Pancreas (tissue), 10 donors: Measurements from ENCODE around the gene MPZL3. TPM values are rescaled to one million over a fixed set of nuclear protein-coding genes. Genes with fewer than 3 reads are reported as not detected.

ENCODE experiments used
- ATAC-seq, 4 donors: fragments of 200-7000 bp; cut with Tn5 transposase; one replicate each; pipeline versions ENCODE4 v1.8.0 to v1.9.1; 2020; ENCODE audit warnings: mild to moderate bottlenecking in 4 of 4, moderate library complexity in 4 of 4
- DNase-seq, 6 donors: peaks; one replicate each; pipeline ENCODE4 v3.0.0-alpha.2; 2020
- FAIRE-seq: peaks from 2 replicates; lab custom pipeline; 2012; peaks lifted over from hg19 to GRCh38; lab: Jason Lieb, UNC
- H3K27ac ChIP-seq, 4 donors: fragments of 200-600 bp; sonication (generic); 1 replicate in 3 of 4; 2 replicates in 1 of 4; pipeline versions ENCODE4 v1.5.0 to v1.8.0; 2020
- H3K27me3 ChIP-seq, 4 donors: fragments of 200-600 bp; one replicate each; pipeline ENCODE4 v1.8.0; 2021
- H3K36me3 ChIP-seq, 3 donors: fragments of 200-600 bp; sonication (generic) in 1 of 3; one replicate each; pipeline versions ENCODE4 v1.5.0 to v1.8.0; 2020 to 2021
- H3K4me1 ChIP-seq, 3 donors: fragments of 200-600 bp; one replicate each; pipeline ENCODE4 v1.8.0; 2021
- H3K4me3 ChIP-seq, 4 donors: fragments of 200-600 bp; sonication (generic) in 2 of 4; one replicate each; pipeline versions ENCODE4 v1.5.0 to v1.8.0; 2020 to 2021
- H3K9me3 ChIP-seq, 4 donors: fragments of 200-600 bp; one replicate each; pipeline ENCODE4 v1.8.0; 2021
- WGBS, 2 donors: extraction: QIAGEN DNeasy Blood & Tissue Kit; methylation state at CpG; one replicate each; pipeline ENCODE4 v1.1.7; 2013; 5-methylcytosine and 5-hydroxymethylcytosine counted together
- intact Hi-C, 3 donors: fragments of 100-400 bp; cut with DNase I; formaldehyde crosslinking; loops; one replicate each; pipeline versions ENCODE4 v1.11.1 to v1.14.2; 2022
- polyA plus RNA-seq, 2 donors: library from polyadenylated mRNA; stranded (reverse); fragments of 200-250 nt; gene quantifications; one replicate each; pipeline ENCODE4 v1.2.3, GENCODE V29; 2013
- total RNA-seq, 6 donors: library from RNA; stranded (reverse); fragmentation: NEBNext Ultra II Directional in 4 of 6; extraction: Animal tissue kit (Norgen Biotek cat#: 25700) in 4 of 6; gene quantifications; one replicate each; pipeline versions ENCODE4 v1.2.1 to v1.2.4, GENCODE V29; 2021 to 2023
- TF ChIP-seq, protein P1 (sequence below), 4 donors: fragments of 200-600 bp; sonication (generic) in 3 of 4; IDR thresholded peaks; one replicate each; pipeline versions ENCODE4 v1.5.0 to v1.8.0; 2021; ENCODE audit warnings: antibody characterized with exemption in 4 of 4
- donor health status: healthy with polysubstance abuse.
- donor health status: DM: no; HTN: no; CAD: no; lungs with moderate emphysema.
- donor health status: DM: no; HTN: no; CAD: no.
- donor health status: control.
- donor health status: control.
- donor health status: Bipolar disorder and iron deficiency.
- donor health status: DM: yes; HTN: yes; CAD: no.
- donor health status: DM: no; HTN: no; CAD: no.
- donor health status: DM: no; HTN: no; CAD: no.
- donor health status: DM: yes; HTN: yes; CAD: no.

MPZL3 gene
- total and polyA plus RNA-seq, 8 donors: 3.8 to 8.0 (median 5.2) TPM

DNA sequence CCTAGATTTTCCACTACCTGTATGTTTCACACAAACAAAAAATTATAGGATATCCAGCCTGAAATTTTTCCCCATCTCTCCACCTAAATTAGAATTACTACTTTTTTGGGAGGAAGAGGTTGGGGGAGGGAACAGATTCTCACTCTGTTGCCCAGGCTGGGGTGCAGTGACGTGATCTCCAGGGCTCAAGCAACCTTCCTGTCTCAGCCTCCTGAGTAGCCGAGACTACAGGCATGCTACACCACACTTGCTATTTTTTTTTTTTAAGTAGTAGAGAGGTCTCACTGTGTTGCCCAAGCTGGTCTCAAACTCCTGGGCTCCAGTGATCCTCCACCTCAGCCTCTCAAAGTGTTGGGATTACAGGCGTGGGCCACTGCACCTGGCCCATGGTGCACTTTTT lies 36.9 kb downstream of the MPZL3 start:
- DNase-seq (no peak), ATAC-seq (peak in 1 of 4 donors; percentile 31), FAIRE-seq (no peak)
- H3K4me3 ChIP-seq: no peak overlapping the region
- H3K4me1 ChIP-seq: no peaks in the 10 kb centered on the region
- no peaks in the 10 kb centered on the region for H3K27me3 ChIP-seq
- TF ChIP-seq, protein P1, sequence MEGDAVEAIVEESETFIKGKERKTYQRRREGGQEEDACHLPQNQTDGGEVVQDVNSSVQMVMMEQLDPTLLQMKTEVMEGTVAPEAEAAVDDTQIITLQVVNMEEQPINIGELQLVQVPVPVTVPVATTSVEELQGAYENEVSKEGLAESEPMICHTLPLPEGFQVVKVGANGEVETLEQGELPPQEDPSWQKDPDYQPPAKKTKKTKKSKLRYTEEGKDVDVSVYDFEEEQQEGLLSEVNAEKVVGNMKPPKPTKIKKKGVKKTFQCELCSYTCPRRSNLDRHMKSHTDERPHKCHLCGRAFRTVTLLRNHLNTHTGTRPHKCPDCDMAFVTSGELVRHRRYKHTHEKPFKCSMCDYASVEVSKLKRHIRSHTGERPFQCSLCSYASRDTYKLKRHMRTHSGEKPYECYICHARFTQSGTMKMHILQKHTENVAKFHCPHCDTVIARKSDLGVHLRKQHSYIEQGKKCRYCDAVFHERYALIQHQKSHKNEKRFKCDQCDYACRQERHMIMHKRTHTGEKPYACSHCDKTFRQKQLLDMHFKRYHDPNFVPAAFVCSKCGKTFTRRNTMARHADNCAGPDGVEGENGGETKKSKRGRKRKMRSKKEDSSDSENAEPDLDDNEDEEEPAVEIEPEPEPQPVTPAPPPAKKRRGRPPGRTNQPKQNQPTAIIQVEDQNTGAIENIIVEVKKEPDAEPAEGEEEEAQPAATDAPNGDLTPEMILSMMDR (IDR thresholded peaks at IDR 0.05): no peak
- 79 to 89% methylated on average over 3 of the region's 3 CpGs for WGBS, 2 donors
- H3K27ac ChIP-seq: no peak overlapping the region
- intact Hi-C loops: no loop called here
- no peaks in the 10 kb centered on the region for H3K9me3 ChIP-seq
- no peaks in the 10 kb centered on the region for H3K36me3 ChIP-seq

DNA sequence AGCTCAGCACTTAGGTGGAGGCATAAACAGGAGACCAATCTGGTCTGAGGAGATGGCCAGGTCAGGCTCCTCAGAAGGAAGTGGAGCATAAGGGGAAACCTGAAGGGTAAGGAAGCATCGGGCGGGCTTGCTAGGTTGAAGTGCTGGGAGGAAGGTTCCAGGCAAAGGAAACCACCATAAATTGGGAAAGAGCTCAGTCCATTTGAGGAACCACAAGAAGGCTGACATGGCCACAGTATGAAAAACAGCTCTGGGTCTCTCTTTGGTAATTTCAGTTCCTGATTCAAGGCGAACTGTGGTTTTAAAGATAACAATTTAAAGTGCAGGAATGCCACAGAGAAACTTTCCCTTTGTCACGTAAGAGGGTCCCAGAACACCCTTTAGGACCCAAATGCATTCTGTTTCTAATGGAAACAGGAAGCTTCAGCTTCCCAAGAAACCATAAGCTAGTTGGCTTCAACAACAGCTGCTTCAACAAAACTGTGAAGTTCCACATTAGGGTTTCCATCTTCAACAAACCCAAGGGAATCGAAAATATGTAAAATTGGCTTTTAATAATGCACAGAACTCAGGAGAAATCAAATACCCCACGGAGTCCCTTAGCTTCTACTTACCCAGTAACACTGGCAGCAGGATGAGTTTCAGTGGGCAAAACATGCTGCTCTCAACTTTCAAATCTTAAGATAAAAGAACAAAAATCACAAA lies 37.8 kb downstream of the MPZL3 start:
- intact Hi-C loops: no loop called here
- Histone ChIP-seq H3K9me3 (no peaks in the 10 kb centered on the region), H3K36me3 (no peaks in the 10 kb centered on the region), H3K27me3 (no peaks in the 10 kb centered on the region), H3K4me1 (no peaks in the 10 kb centered on the region), H3K27ac (no peak overlapping the region), H3K4me3 (no peak overlapping the region)
- peak in 2 of 4 donors; percentile 67 to 68 for ATAC-seq
- WGBS, 2 donors: 71 to 79% methylated on average over 6 of the region's 6 CpGs
- no peak for FAIRE-seq
- DNase-seq: peak in 1 of 6 donors; percentile 31
- TF ChIP-seq, protein P1 (IDR thresholded peaks at IDR 0.05): no peak

DNA sequence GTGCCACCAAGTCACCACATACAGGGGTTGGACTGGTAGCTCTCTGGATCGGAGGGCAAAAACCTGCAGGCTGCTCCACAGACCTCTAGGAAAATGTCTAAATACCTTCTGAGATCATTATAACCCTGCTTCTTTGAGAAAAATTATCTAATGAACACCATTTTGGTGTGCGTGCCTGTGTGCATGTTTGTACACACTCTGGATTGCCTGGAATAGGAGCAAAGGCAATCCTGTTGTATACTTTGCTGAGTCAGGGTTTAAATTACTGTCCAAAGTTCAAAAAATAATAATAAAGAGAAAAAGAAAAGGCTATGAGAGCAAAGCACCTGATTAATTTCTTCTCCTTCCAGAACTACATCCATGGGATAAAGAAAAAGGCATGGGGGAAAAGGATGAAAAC lies 38.4 kb downstream of the MPZL3 start:
- no peak overlapping the region for H3K27ac ChIP-seq
- DNase-seq: no peak
- H3K4me1 ChIP-seq: no peaks in the 10 kb centered on the region
- H3K36me3 ChIP-seq: no peaks in the 10 kb centered on the region
- ATAC-seq: no peak
- TF ChIP-seq, protein P1 (IDR thresholded peaks at IDR 0.05): no peak
- no peak overlapping the region for H3K4me3 ChIP-seq
- intact Hi-C loops: no loop called here
- H3K27me3 ChIP-seq: no peaks in the 10 kb centered on the region
- WGBS, 2 donors: 74 to 77% methylated on average over 2 of the region's 2 CpGs
- no peaks in the 10 kb centered on the region for H3K9me3 ChIP-seq
- FAIRE-seq: no peak

DNA sequence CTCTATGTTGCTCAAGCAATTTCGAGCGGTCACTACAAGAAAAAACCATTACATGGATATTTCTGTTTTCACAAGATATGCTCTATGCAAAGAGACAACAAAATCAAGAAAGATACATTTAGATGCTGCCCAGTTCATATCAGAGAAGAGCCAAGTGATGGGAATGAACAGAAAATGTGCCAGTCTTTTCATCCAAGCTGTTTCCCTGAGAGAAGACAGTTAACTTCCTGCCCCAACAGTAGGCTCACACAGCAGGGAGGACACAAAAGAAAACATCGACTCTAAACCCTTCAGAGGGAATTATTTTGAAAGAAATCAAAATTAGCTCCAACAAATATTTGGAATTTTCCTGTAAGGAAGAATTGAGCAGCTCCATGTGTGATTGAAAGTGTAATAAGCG lies 39.0 kb downstream of the MPZL3 start:
- WGBS, 2 donors: 76 to 82% methylated on average over 4 of the region's 4 CpGs
- TF ChIP-seq, protein P1 (IDR thresholded peaks at IDR 0.05): no peak
- Histone ChIP-seq H3K27me3 (no peaks in the 10 kb centered on the region), H3K36me3 (no peaks in the 10 kb centered on the region), H3K27ac (no peak overlapping the region), H3K4me3 (no peak overlapping the region), H3K4me1 (no peaks in the 10 kb centered on the region), H3K9me3 (no peaks in the 10 kb centered on the region)
- intact Hi-C loops: no loop called here
- FAIRE-seq: no peak
- DNase-seq: no peak
- no peak for ATAC-seq

DNA sequence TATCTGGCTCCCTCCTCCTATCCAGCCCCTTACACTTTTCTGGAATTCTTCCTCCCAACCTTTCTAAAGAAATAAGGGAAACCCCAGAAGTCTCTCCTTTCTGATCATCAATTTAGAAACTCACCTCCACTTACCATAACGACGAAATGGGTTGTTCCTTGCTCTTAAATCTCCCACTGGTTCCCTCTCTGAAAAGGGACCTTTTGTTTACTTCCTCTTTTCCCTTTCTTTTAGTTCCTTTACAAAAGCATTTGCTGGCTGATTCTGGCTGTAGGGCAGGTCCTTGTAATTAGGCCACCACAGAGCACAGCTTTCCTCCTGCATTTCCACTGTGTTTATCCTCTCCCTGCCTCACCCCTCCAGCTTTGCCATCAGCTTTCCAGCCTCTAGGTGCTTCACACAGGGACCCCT lies 39.4 kb downstream of the MPZL3 start:
- H3K36me3 ChIP-seq: no peaks in the 10 kb centered on the region
- ATAC-seq (peak in 1 of 4 donors; percentile 26), FAIRE-seq (no peak), DNase-seq (no peak)
- no peaks in the 10 kb centered on the region for H3K27me3 ChIP-seq
- H3K4me1 ChIP-seq: no peaks in the 10 kb centered on the region
- TF ChIP-seq, protein P1 (IDR thresholded peaks at IDR 0.05): no peak
- intact Hi-C loops: no loop called here
- 63 to 71% methylated on average over 2 of the region's 2 CpGs for WGBS, 2 donors
- no peaks in the 10 kb centered on the region for H3K9me3 ChIP-seq
- H3K4me3 ChIP-seq: no peak overlapping the region
- no peak overlapping the region for H3K27ac ChIP-seq
